Measurements from ENCODE around the gene MINDY4. TPM values are rescaled to one million over a fixed set of nuclear protein-coding genes. Genes with fewer than 3 reads are reported as not detected.

The MINDY4 gene
- total RNA-seq, 1 donor from 2014 or later, result 8.4 TPM

GRCh38 chr7:30731581-30731980, 39.6 kb upstream of the MINDY4 start:
- no peaks in the 10 kb centered on the region for H3K4me1 Mint-ChIP-seq (ENCODE audit: unreplicated experiment)
- H3K36me3 Mint-ChIP-seq, result no peaks in the 10 kb centered on the region
- no peak for TF ChIP-seq CTCF (conservative IDR thresholded peaks at IDR 0.05)
- DNase-seq (ENCODE audit: extremely low spot score, unreplicated experiment), result no peak
- H3K9me3 Mint-ChIP-seq, result no peaks in the 10 kb centered on the region
- H3K27me3 Mint-ChIP-seq, result peaks cover 44% of the 10 kb centered on the region
- H3K4me3 Mint-ChIP-seq, result no peak overlapping the region
- H3K27ac Mint-ChIP-seq, result no peak overlapping the region

GRCh38 chr7:30732606-30733005, 38.6 kb upstream of the MINDY4 start:
- H3K4me1 Mint-ChIP-seq (ENCODE audit: unreplicated experiment), result no peaks in the 10 kb centered on the region
- no peak overlapping the region for H3K27ac Mint-ChIP-seq
- no peak for DNase-seq (ENCODE audit: extremely low spot score, unreplicated experiment)
- peaks cover 47% of the 10 kb centered on the region for H3K27me3 Mint-ChIP-seq
- H3K36me3 Mint-ChIP-seq, result no peaks in the 10 kb centered on the region
- TF ChIP-seq CTCF (conservative IDR thresholded peaks at IDR 0.05), result no peak
- H3K9me3 Mint-ChIP-seq, result no peaks in the 10 kb centered on the region
- H3K4me3 Mint-ChIP-seq, result no peak overlapping the region

- peaks cover 46% of the 10 kb centered on the region for H3K27me3 Mint-ChIP-seq
Observed at GRCh38 chr7:30733216-30733615, 38.0 kb upstream of the MINDY4 start.

GRCh38 chr7:30733691-30734090, 37.5 kb upstream of the MINDY4 start:
- Mint-ChIP-seq H3K4me1 (ENCODE audit: unreplicated experiment) (no peaks in the 10 kb centered on the region), H3K36me3 (no peaks in the 10 kb centered on the region), H3K4me3 (no peak overlapping the region), H3K27ac (no peak overlapping the region), H3K9me3 (no peaks in the 10 kb centered on the region), H3K27me3 (peaks cover 46% of the 10 kb centered on the region)
- no peak for DNase-seq (ENCODE audit: extremely low spot score, unreplicated experiment)
- TF ChIP-seq CTCF (conservative IDR thresholded peaks at IDR 0.05), result no peak

More at GRCh38 chr7:30733216-30733615, 38.0 kb upstream of the MINDY4 start:
- H3K27ac Mint-ChIP-seq, result no peak overlapping the region
- no peak for TF ChIP-seq CTCF (conservative IDR thresholded peaks at IDR 0.05)
- H3K4me3 Mint-ChIP-seq, result no peak overlapping the region
- no peaks in the 10 kb centered on the region for H3K36me3 Mint-ChIP-seq
- DNase-seq (ENCODE audit: extremely low spot score, unreplicated experiment), result no peak
- H3K4me1 Mint-ChIP-seq (ENCODE audit: unreplicated experiment), result no peaks in the 10 kb centered on the region
- no peaks in the 10 kb centered on the region for H3K9me3 Mint-ChIP-seq

GRCh38 chr7:30734497-30734896, 36.7 kb upstream of the MINDY4 start:
- Mint-ChIP-seq H3K9me3 (no peaks in the 10 kb centered on the region), H3K36me3 (no peaks in the 10 kb centered on the region), H3K27me3 (peaks cover 40% of the 10 kb centered on the region), H3K4me3 (no peak overlapping the region), H3K4me1 (ENCODE audit: unreplicated experiment) (no peaks in the 10 kb centered on the region), H3K27ac (no peak overlapping the region)
- no peak for TF ChIP-seq CTCF (conservative IDR thresholded peaks at IDR 0.05)
- no peak for DNase-seq (ENCODE audit: extremely low spot score, unreplicated experiment)

- no peak overlapping the region for H3K27ac Mint-ChIP-seq
- no peak for TF ChIP-seq CTCF (conservative IDR thresholded peaks at IDR 0.05)
- no peak for DNase-seq (ENCODE audit: extremely low spot score, unreplicated experiment)
- H3K36me3 Mint-ChIP-seq, result no peaks in the 10 kb centered on the region
- H3K27me3 Mint-ChIP-seq, result peaks cover 33% of the 10 kb centered on the region
- H3K4me1 Mint-ChIP-seq (ENCODE audit: unreplicated experiment), result no peaks in the 10 kb centered on the region
- H3K9me3 Mint-ChIP-seq, result no peaks in the 10 kb centered on the region
- no peak overlapping the region for H3K4me3 Mint-ChIP-seq
Observed at GRCh38 chr7:30735631-30736030, 35.6 kb upstream of the MINDY4 start.

Data from type B pancreatic cell (in vitro differentiated cells).